Putamen (tissue), 1 donor: ENCODE measurements around the gene PCGF3.
"Not testable (repeated sequence)": the region's sequence is repeated elsewhere in the genome, so short reads cannot be mapped to it uniquely, and the experiment has no call there.

Experiments used
- DNase-seq: peaks from one replicate; pipeline ENCODE4 v3.0.0-alpha.2; 2016; ENCODE audit warnings: low spot score

Gene PCGF3

GRCh38 chr4:725391-726234 lies 20.0 kb downstream of the PCGF3 start:
- no peak for DNase-seq

GRCh38 chr4:726235-726787 lies 20.7 kb downstream of the PCGF3 start:
- DNase-seq = no peak

GRCh38 chr4:726838-727237 lies 21.2 kb downstream of the PCGF3 start:
- no peak for DNase-seq

GRCh38 chr4:727576-727975 lies 21.9 kb downstream of the PCGF3 start:
- no peak for DNase-seq

GRCh38 chr4:729336-730315 lies 24.0 kb downstream of the PCGF3 start:
- DNase-seq = no peak

GRCh38 chr4:730511-730910 lies 24.9 kb downstream of the PCGF3 start:
- no peak for DNase-seq

GRCh38 chr4:730946-731904 lies 25.6 kb downstream of the PCGF3 start:
- not testable (repeated sequence) for DNase-seq

GRCh38 chr4:731954-732353 lies 26.3 kb downstream of the PCGF3 start:
- not testable (repeated sequence) for DNase-seq

GRCh38 chr4:732486-732885 lies 26.9 kb downstream of the PCGF3 start:
- no peak for DNase-seq

GRCh38 chr4:732911-733630 lies 27.4 kb downstream of the PCGF3 start:
- DNase-seq = no peak

- DNase-seq = no peak
Measured at GRCh38 chr4:733631-733980, 28.0 kb downstream of the PCGF3 start.

- no peak for DNase-seq
Measured at GRCh38 chr4:734075-734474, 28.4 kb downstream of the PCGF3 start.

GRCh38 chr4:734951-735350 lies 29.3 kb downstream of the PCGF3 start:
- DNase-seq = no peak

GRCh38 chr4:735583-735982 lies 30.0 kb downstream of the PCGF3 start:
- no peak for DNase-seq

- not testable (repeated sequence) for DNase-seq
Measured at GRCh38 chr4:736561-736960, 30.9 kb downstream of the PCGF3 start.

- DNase-seq = no peak
Measured at GRCh38 chr4:738781-739280, 33.2 kb downstream of the PCGF3 start.

GRCh38 chr4:739569-739968 lies 33.9 kb downstream of the PCGF3 start:
- DNase-seq = no peak

- no peak for DNase-seq
Measured at GRCh38 chr4:740011-740410, 34.4 kb downstream of the PCGF3 start.

- DNase-seq = no peak
Measured at GRCh38 chr4:740656-741282, 35.1 kb downstream of the PCGF3 start.

- DNase-seq = no peak
Measured at GRCh38 chr4:742096-742741, 36.6 kb downstream of the PCGF3 start.
